NCI-H1092 (cell line): ENCODE data around the gene PLCXD3.
"Not testable (repeated sequence)": the region's sequence is repeated elsewhere in the genome, so short reads cannot be mapped to it uniquely, and the experiment has no call there.

ENCODE experiments used
- DNase-seq: peaks from one replicate; lab custom pipeline; 2025; lab: John Stamatoyannopoulos, UW

The PLCXD3 gene

GRCh38 chr5:41485533-41485932 lies 24.9 kb downstream of the PLCXD3 start:
- no peak for DNase-seq

DNA sequence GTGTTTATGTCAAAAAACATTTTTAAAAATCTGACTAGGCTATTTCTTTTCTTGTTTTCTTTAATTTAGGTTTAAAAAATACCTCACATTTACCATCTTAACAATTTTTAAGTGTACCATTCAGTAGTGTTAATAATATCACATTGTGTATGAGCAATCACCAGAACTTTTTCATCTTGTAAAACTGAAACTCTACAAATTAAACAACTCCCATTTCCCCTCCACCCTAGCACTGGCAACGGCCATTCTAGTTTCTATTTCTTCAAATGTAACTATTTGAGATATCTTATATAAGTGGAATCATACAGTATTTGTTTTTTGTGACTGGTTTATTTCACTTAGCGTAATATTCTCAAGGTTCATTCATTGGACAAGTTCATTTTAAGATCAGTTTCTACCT lies 27.7 kb downstream of the PLCXD3 start:
- DNase-seq = no peak

- no peak for DNase-seq
Measured at GRCh38 chr5:41482173-41482572, 28.2 kb downstream of the PLCXD3 start.

- not testable (repeated sequence) for DNase-seq
Measured at GRCh38 chr5:41471571-41472208, 38.7 kb downstream of the PLCXD3 start.

DNA sequence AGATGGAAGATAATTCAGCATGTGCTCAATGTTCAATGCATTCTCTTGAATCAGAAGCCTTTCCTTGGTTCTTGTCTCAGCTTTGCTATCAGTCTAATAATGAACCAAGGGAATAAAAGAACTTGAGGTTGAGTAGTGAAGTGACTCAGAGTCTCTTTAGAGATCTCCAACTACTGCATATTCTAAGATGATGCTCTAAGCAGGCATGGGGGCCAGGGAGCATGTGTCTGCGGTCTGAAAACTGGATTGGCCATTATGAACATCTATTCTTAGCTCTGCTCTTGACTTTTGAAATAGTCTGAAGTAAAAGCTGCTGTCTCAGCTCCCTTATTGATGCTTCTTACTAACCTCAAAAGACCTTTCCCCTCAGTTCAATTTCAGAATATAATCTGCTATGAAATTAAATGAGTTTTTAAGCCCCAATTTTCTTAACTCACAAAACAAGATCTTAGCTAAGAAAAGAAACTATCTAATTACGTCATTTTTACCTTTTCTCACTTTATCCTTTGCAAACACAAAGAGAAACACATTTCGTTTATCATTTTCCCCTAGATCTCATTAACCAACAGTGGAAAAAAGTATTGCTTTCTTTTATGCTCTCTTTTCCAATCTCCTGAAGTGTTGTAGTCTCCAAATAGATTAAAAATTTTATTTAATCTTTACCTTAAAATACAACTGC lies 44.8 kb downstream of the PLCXD3 start:
- no peak for DNase-seq

- DNase-seq = no peak
Measured at GRCh38 chr5:41459557-41459956, 50.8 kb downstream of the PLCXD3 start.

- DNase-seq = no peak
Measured at GRCh38 chr5:41457094-41457493, 53.3 kb downstream of the PLCXD3 start.

DNA sequence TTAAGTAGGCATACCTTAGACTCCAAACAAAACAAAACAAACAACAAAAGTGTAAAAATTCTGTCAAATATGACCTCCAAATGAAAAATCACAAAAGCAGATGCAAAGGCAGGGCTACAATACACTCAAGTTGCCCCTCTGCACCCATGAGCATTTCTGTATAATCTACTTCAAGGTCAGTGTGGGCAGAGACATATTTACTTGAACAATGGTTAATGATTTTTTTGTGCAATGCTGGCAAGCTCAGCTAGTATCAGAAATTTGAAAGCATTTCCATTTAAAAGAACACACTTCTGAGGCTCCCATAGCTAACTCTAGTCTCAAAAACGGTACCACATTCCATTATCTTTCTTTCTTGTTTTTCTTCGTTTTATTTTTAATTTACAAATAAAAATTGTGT lies 57.9 kb downstream of the PLCXD3 start:
- no peak for DNase-seq

- no peak for DNase-seq
Measured at GRCh38 chr5:41447650-41448510, 62.5 kb downstream of the PLCXD3 start.

- no peak for DNase-seq
Measured at GRCh38 chr5:41445937-41446563, 64.4 kb downstream of the PLCXD3 start.

GRCh38 chr5:41435276-41435675 lies 75.1 kb downstream of the PLCXD3 start:
- no peak for DNase-seq

DNA sequence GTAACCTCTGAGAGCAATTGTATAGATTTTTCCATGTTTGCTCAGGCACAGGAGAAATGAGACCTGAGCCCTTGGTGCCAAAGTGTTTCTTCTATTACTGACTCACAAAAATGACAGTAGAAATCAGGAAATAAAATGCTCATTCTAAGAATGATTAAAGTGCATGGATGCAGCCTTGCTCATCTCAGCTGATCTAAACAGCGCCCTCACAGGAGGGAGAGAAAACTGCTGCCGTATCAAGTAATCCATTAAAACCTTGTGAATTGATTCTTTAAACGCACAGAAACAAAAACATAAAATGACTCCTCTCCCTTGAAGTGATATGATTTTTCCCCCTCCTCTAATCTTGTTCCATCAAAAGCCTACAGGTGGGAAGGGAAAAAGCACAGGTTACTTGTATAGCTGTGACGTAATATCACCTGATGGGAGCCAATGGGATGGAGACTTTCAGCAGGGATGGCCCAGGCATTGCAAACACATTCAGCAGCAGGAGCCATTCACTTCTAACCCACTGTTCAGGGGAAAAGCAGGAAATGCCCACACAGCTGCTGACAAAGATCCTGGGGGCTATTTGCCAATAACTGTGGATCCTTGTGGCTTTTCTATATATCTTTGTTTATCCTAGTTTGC lies 76.7 kb downstream of the PLCXD3 start:
- DNase-seq = no peak

DNA sequence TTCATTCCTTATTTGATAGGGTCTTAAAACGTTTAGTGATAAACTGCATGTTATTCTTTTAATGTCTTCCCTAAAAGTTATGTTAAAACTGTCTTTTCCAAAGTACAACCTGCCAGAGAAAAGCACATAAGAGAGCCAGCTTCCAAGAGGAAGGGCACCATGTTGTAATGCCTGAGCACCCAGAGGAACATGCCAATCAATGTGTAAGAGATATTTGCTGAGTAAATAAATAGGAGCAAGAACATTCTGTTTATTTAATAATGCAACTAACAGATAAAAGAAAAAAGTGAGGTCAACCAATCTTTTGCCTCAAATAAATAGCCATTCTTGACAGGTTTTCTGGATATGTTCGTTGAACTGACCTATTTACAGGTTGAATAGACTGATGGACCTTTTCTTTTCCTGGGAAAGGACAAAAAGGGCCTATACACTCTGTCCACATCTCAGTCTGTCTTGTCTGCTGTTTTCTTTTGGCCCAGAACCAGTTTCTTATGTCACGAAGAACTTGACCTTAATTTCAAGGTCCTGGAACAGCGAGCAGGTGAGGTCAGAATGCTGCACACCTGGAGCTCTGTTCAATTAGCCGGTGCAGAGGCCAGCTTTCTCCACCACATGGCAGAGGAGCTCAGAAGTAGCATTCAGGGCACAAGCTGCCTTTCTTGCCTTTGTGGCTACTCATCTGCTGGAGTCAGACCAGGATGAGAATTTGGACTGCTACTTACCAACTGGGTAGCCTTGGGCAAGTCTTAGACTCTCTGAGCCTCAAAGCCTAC lies 77.7 kb downstream of the PLCXD3 start:
- no peak for DNase-seq

DNA sequence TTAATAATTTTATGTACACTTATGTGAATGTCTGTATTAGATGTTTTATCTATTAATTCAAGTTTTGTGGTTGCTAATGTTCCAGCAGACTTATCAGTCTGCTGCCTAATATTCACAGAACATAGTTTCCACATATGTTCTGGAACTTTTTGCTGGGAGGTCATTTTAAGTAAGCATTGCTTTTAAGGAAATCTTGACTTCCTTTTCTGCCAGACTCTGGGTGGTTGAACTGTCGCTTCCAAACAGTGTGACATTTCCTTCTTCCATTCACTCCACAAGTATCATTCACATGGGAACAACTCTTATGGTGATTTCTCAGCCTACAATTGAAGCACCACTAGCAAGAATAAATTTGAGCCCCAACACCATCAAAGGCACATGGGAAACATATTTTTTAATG lies 82.9 kb downstream of the PLCXD3 start:
- no peak for DNase-seq

DNA sequence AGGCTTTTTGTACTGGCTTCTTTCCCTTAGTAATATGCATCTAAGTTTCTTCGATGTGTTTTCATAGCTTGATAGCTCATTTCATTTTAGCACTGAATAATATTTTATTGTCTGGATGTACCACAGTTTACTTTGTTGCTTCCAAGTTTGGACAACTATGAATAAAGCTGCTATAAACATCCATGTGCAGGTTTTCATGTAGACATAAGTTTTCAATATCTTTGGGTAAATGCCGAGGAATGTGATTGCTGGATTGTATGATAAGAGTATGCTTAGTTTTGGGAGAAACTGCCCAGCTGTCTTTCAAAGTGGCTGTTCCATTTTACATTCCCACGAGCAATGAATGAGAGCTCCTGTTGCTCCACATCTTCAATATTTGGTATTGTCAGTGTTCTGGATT lies 84.7 kb downstream of the PLCXD3 start:
- no peak for DNase-seq

DNA sequence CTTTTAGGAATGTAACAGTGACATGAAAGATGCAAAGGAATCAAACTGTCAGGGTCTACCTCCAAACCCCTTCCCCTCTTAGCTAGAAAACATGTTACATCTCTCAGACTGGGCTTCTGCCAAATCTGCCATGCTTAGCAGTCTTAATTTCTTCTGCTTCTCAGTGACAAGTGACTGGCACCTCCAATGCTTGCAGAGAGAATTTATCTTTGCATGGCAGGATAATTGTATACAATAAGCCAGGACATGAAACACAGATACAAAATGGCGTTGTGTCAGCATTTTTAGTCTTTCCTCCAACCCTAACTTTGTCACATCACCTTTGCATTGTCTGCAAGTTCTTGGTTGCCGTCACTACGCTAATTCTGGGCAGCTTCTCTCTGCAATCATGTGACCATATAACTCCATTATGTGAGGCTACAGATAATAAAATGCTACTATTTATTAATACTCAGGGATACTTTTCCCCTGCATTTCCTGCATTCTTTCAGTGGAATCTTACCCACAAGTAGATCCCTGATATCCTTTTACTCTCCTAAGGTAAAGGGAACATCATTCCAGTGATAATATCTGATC lies 89.8 kb downstream of the PLCXD3 start:
- DNase-seq = no peak

DNA sequence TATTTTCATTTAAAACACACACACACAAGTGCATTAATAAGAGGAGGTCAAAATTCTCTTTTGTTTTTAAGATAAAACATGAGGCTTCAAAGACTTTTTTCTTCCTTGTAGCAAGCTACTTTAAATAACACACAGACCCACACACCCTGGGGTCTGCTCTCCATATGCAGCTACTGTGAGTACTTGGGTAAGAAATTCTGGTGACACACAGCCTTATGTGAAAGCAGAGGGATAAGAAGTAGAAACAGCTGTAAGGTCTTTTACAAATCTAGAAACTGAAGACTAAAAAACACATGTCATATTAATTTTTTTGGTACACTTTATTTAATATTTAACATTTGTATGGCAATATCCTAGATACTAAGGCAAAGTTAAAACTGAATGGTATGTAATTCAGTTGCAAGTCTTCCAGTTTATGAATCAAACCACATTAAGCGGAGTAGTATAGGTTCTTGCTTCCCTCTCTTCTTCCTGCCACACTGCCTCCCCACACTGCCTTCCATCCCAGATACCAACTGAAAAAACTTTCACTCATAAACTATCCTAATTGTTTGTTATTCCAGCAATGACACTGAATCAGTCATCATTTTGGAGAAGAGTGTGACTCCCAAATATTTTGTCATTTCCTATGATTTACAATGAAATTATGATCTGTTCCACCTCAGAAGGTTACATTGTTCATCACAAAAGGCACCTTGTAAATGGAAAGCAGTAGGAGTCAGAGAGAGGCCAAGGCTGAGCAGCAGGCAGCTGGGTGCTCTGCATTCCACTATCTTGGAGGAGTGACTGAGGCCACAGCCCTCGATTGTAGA lies 92.0 kb downstream of the PLCXD3 start:
- DNase-seq = no peak

GRCh38 chr5:41416336-41416735 lies 94.1 kb downstream of the PLCXD3 start:
- no peak for DNase-seq

DNA sequence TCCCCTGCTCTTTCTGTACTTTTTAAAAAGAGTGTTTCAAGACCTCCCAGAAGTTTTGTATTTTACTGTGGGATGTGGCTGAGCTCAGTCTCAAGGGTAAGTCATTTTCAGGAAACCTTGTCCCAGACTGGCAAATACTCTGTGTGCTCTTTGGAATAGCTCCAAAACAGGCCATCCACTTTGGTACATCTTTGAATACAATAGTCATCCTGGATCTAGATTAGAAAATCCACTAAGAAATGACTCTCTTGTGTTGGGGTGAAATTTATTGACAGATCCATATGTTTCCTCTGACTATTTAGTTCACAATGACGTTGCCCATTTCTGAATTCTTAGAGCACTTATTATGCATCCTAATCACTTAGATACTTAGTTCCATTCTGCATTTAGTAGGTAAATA lies 95.2 kb downstream of the PLCXD3 start:
- no peak for DNase-seq

GRCh38 chr5:41414598-41414997 lies 95.8 kb downstream of the PLCXD3 start:
- DNase-seq = no peak
